Measurements from ENCODE around the gene JAZF1.

DNA sequence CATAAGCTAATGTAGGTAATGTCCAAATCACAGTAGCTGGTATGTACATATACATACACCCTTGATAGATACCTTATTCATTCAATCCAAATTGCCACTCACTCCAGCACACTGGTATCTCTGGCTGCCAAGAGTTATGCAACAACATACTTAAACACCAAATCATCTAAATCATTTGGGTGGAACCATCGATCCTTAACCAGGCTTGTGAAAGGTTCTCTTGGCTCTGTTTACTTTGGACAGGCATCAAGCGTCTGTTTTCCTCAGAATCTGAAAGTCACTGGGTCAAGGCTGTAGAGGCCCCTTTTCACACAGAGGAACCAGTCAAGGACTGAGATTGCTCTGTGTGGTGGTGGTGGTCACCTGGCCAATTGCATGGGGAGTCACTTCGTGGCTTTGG, 24.6 kb downstream of the JAZF1 start:
- TF ChIP-seq CTCF (IDR thresholded peaks at IDR 0.05) = no peak
- no peak for TF ChIP-seq POLR2A (IDR thresholded peaks at IDR 0.05)
